GM19455 (cell line): ENCODE data around the gene DHX9.
A peak's percentile ranks its signal among the peaks of the same experiment; 100 is the strongest.

Experiments used
- ATAC-seq: cut with Tn5 transposase; IDR thresholded peaks from one replicate; pipeline ENCODE4 v1.9.1; 2021; ENCODE audit not compliant: unreplicated experiment

DHX9 gene

DNA sequence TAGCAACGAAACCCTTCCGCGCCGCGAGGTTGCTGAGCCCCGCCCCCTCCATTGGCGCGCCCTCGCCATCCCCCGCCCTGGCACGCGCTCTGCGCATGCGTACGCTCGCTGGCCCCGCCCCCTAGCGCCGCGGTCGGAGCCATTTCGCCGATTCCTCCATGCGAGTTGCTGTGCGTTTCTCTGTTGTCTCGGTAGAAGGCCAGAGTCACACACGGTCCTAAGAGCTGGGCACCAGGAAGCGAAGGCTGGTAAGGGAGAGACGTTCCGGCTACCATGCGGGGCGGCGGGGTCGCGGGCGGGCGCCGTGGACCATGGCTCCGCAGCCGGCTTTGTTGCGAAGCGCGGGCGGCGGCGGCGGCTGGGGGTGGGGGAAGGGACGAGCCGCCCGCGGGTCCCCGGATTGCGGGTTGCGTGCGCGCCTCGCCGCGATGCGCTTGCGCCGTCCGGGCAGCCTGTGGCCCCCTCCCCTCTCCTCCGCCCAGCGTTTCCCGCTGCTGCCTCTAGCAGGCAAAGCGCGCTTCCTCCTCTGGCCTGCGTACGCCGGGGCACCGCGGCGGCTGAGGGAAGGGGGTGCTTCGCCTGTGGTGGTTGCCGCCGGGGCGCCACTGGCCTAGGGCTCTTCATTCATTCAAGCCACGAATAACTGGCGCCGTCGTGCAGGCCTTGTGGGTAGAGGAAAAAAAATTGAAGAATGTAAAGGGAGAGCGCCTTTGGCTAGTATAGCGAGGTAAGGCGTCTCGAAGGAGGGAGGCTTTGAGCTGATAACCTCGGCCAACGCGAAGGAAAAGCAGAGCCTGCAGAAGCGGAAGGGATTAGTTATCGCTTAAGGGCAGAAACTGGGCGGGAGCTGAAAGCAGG is at the start of gene DHX9:
TSS of gene DHX9 (plus strand) at position 139 of the 858 bp plus-strand sequence. CDS start 3,220 bp downstream, outside the sequence.
- ATAC-seq, result peak; percentile 86

DNA sequence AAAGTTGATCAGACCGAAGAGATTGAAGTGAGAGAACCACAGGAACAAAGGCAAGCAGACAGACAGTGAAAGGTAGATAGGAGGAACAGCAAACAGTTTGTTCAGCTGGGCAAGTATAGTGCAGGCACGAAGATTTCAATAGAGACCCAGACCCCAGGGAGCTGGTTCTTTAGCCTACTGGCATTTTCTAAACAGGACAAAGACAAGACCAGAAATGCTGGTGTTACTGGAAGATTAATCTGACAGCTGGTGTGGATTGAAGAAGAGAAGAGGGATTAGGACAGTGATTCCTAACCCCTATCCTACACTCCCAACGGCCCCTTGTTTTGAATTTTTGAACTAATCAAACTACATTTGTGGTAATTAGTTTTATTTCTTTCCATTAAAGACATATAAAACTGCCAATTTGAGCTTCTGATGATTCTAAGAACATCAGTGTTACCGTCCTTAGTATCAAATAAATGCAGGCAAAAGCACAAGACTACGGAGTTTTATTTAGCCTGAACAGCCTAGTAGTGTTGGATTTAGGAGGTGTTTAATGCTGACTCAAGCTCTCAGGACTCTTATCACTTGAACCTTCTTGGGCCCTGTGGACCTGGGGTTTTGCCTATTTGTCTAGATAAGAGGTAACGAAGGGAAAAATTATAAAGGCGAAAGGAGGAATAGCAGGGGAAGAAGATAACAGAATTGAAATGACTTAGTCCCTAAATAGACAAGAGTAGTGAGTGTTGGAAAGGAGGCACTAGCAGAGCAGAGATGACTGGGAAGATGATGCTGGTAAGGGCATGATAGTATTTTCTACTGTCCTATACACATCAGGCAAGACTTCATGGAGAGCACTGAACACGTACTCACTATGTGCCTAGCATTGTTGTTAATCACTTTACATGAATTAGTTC is 47.6 kb upstream of the DHX9 start:
- ATAC-seq, result no peak

DNA sequence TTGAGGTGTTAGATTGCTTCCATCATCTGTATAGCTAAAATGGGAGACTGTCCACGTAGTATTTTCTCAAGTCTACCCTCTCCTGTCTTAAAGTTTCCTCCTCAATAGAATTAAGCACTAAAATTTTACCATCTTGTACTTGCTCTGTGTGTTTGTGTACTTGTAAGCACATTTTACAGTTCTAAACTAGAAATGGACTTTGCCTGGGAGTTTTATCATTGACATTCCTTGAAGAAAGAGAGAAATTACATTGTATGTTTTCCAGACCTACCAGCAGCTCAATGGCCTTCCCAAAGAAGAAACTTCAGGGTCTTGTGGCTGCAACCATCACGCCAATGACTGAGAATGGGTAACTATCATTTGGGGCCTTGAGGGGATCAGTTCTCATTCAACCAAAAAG is 45.1 kb upstream of the DHX9 start:
- no peak for ATAC-seq

DNA sequence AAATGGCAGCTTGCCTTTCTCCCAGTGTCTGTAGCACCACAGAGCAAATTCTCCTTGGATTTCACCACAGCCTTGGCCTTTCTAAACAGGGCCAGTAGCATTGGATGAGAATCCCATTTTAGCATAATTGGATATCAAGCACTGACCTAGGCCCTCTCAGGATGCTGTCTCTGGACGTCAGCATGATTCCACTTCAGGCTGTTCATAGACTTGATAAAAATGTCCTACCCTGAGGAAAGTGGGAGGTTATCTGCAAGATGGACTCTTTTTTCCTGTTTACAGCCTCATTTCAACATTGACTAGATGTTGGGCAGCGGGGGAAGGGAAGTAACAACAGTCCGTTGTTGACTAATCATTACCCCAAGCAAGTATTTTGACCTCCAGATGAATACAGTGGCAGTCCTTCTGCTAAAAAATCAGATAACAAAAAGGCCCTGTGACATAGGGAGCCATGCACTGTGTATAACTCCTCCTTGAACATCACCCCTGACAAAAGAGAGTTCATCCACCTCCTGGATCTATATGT is 44.4 kb upstream of the DHX9 start:
- ATAC-seq, result no peak

DNA sequence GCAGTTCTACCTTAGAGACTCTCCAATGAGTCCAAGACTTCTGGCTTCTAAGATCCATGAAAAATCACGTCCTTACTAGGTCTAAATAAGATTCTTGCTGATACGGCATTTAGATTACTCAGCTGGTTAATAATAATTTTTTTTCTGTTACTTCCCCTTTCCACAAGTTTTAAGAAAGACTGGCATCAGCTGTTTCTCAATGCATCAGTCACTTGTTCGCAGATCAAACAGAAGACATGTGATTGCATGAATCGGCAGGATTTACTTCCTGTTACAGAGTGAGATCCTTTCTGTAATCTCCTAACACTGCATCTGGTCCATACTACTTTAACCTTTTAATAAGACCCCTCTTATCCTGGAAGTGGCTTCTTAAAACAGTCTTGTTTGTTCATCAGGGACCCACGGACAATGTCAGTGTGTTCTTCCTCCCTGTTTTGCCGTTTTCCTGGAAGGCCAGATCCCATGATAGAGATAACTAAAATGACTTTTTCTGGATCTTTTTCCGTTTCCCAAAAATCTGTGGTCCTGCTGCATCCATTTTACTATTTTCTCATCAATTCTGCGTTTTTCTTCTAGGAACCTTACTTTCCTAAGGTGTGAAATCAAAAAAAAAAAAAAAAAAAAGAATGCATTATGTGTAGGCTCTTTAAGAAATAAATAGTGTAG is 43.5 kb upstream of the DHX9 start:
- ATAC-seq, result no peak

DNA sequence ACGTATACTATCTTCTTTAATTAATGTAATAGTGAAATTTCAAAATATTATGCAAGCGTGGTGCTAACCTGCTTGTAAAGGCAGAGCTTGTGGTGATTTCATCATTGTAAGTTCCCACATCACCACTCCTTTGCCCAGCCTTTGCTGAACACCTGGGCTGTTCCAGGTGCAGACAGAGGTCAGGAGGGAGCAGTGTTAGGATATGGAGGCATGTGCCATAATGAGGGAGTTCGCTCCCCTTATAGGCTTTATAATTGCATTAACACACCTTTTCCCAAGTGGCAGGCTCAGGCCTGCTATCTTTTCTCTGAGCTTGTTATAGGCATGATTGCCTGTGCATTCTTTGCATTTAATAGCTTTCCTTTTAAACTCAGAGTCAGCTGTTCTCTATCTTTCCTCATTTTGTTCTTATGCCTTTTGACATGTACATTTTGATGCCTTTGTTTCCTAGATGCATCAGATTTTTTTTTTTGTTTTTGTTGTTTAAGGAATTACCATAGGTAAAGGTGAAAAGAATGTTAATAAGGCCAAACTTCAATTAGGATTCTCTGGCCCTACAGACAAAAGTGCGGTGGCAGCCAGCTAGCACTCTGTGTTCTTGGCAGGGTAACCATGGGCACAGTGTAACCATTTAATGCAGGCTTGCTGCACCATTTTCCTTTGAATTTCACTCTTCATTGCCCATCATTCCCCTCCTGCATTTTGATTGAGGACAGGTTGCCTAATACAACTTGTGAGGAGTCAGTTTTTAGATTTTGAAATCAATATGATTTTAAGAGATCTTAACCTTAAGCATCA is 36.9 kb upstream of the DHX9 start:
- ATAC-seq, result no peak

DNA sequence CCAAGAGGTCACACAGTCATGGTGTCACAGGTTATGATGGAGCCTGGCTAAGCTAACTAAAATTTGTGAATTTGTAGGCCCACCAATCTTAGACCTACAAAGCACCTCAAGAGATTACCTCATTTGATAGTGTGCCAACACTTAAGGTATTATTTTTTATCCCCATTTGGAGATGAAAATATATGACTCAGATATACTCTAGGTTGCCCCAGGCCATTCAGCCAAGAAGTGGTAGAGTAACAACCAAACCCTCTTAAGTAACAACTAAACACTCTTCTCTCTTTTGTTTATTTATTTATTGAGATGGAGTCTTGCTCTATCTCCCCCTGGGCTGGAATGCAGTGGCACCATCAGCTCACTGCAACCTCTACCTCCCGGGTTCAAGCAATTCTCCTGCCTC is 35.3 kb upstream of the DHX9 start:
- no peak for ATAC-seq

DNA sequence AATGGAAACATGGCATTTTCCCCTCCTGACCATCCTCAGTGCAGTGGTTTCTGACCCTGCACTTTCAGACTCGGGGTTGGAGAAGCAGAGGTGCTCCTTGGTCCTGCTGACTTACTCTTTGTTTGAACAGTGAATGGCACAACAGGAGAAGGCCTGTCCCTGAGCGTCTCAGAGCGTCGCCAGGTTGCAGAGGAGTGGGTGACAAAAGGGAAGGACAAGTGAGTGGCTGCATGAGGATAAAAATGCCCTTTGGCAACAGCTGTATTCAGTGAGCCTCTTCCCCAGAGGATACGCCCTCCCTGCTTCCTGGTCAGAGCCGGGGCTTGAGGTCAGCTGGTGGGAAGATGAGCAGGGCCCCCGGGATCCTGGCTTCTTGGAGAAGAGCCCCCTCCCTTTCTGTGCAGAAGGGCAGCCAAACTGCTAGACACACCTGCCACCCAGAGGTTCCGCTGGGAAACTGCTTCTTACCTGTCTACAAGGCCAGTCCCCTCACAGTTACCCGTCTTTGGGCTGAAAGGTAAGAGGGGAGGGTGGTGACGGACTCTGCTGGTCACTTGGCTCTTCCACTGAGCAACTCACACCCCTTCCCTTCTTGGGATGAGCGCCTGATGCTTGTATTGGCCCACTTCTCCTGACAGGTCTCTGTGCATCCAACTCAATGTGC is 33.0 kb upstream of the DHX9 start:
- ATAC-seq, result no peak

DNA sequence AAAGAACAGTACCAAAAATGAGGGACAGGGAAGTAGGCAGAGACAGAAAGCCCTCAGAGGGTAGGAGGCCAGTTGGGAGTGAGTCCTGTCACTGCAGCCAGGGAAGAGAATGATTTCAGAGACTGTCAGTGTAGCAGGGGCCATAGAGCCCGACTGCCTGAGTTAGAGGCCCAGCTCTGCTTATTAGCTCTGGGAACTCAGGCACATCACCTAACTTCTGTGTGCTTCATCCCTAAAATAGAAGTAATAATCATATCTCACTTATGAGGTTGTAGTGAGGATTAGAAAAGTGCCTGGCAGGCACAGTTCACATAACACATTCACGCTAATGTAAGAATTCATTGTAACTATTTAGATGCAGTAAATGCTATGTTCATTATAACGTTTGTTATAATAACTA is 31.2 kb upstream of the DHX9 start:
- ATAC-seq, result no peak

DNA sequence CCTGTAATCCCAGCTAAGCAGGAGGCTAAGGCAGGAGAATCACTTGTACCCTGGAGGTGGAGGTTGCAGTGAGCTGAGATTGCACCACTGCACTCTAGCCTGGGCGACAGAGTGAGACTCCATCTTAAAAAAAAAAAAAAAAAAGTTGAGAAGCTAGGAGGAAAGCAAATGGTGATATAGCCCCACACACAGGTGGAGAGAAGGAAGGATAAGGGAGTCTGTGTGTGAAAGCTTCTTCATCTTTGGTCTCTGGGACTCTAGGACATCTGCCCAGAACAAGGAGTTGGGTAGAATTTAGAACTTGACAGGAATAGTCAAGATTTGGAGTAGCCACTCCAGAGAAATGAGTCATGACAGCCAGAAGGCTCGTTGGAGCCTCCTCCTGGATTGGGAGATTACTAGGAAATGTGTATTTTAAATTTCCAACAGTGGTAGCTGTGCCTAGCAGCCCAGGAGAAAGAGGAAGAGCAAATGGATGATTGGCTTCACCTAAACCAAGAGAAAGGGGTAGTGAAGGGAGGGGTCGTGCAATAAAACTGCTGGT is 29.7 kb upstream of the DHX9 start:
- ATAC-seq, result no peak

DNA sequence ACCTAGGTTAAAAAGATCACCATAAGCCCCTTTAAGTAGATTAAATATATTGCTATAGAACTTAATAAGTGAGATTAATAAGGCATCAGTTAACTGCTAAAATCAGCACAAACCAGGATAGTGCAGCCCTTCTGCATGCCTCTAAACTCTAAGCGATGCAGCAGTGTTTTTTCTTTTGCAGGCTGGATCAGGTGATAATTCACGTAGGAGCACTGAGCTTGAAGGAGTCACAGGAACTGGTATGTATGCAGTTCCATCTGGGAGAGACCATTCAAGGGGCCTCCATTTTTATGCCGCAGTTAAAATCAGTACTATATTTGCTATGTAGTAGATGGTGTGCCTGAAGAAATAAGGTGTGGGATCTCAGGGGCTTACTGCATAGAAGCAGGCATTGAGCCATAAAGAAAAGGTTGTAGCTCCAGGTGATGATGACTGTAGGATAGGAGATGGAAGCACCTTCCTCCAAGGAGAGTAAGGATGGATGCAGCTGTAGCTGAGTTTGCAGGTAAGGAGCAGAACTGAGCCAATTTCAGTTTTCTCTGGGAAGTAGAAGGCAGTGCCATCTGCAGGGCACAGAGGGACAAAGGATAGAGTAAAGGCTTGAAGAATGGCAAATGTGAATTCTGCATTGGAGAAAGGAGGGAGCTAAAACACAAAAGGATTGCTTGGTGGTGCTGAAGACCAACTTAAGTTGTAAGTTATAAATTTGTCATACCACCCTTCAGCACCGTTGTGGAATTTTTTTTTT is 27.0 kb upstream of the DHX9 start:
- ATAC-seq, result no peak

DNA sequence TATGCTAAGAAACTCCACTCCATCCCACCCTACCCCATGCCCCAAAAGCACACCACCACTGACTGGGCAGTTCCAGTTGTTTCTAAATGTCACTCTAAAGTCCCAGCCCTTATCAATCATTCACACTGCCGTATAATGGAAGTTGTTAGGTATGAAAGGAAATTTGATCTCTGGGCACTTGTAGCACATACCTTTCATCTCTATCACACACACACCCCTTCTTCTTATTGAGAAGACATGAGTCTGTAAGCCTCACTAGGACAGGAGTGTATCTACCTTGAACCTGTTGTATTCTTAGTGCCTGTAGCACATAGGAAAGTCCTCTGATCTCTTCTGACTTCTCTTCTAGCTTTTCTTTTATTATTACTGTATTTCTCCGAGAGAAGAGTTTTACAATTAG is 22.3 kb upstream of the DHX9 start:
- ATAC-seq, result no peak

DNA sequence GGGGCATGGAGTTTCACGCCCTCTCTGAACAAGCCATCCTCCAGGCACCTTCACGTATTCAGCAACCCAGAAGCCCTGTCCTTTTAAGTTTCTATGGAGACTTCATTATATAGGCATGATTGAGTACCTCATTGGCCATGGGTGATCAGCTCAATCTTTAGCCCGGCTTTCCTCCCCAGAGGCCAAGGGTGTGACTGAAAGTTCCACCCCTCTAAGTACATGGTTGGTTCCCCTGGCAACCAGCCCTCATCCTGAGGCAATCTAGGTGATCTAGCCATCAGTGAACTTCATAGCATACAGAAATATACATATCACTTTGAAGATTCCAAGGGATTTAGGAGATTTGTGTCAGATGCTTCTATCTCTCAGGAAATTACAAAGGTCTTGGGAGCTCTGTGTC is 21.3 kb upstream of the DHX9 start:
- no peak for ATAC-seq

DNA sequence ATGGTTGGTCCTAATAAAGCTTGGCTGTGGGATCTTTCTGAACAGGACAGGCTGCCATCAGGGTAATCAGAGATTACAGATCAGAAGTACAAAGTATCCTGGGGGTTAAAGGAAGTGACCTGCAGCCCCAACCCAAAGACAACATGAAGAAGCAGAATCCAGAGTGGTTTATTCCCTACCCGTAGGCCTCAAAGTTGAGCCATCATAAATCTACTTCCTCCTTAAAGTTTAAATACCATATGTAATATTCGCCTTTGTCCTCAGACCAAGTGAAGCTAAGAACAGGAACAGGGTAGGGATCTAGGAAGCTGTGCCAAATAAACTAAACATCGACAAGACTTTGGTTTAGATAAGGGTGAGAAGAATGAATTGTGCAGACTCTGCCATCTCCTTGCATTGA is 15.9 kb upstream of the DHX9 start:
- no peak for ATAC-seq

DNA sequence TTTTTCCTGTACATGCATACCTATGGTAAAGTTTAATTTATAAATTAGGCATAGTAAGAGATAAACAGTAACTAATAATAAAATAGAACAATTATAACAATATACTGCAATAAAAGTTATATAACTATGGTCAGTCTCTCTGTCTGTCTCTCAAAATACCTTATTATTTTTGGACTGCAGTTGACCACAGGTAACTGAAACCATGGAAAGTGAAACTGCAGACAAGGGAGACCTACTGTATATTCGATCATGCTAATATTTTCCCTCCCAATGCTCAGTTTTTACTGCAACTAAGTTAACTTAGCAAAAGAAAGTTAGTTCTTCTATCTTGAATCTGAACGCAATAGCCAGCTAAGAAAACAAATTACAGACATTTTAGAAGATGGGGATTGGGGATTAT is 12.3 kb upstream of the DHX9 start:
- no peak for ATAC-seq

DNA sequence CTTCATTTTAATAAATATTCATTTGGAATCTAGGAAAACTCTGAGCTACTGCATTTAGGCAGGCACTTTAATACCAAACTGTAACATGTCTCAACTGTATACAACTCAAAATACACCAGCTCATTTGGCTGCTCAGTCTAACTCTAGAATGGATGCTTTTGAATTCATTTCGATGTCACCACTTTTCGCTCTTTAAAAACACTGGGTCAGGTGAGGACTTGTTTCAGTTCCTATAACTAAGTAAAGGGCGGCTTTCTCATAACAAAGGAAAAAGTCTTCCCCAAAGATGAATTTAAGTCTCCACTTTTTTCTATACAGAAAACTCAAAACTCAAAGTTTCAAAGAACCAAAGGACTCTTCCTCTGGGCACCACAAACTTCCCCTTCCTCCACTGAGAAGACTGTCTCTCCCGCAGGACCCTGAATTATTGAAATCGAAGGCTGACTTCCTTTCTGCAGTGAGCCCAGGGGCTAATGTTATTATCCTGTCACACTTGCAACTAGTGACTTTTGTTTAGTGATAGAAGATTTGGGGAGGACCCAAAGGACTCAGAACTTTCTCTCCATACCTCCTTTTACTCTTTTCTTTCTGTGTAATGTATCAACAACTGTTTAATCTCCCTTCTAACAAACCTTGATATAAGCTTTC is 9.7 kb upstream of the DHX9 start:
- ATAC-seq, result no peak

DNA sequence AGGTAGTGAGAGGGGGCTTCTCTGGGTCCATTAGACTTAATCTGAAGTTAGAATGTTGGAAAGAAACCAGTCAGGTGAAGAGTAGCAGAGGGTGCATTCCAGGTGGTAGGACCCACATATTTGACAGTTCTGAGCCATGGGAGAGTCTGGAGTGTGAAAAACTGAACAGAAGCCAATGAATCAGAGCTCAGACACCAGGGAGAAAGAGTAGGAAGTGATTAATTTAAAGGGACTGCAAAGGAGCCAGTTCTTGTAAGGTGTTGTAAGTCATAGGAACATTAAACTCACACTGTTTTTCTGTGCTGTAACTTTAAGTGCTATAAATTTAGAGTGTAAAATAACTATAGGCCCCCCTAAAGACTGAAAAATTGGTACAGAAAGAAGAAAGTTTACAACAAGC is 5.9 kb upstream of the DHX9 start:
- no peak for ATAC-seq

DNA sequence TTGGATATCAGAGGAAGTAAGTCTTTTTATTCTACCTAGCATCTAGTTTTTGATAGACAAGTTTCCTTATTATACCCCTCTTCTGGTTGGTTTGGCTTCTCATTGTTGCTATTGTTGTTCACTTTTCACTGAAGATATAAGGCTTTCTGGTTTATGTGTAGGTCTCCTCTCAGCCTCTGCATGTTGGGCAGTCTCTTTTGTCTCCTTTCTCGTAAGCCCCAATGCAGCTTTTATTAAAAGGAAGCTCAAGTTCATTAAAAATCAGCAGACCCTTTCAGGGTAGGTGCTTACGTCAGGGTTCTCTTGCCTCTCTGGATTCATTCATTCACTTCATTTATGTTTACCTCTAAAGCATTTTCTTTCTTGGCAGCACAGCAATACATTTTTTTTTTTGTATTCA is 4.8 kb upstream of the DHX9 start:
- no peak for ATAC-seq

DNA sequence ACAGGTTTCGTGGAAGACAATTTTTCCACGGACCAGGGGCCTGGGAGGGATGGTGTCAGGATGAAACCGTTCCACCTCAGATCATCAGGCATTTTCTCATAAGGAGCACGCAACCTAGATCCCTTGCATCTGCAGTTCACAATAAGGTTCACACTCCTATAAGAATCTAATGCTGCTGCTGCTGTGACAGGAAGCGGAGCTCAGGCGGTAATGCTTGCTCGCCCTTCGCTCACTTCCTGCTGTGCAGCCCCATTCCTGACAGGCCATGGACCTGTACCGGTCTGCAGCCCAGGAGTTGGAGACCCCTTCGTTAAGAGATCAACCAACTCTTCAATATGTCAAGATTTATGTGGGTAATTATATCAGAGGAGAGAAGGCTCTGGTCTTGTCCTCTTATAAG is 3.3 kb upstream of the DHX9 start:
- ATAC-seq, result no peak
